Measurements from ENCODE around the gene ARHGDIA.
"Not testable (repeated sequence)": the region's sequence is repeated elsewhere in the genome, so short reads cannot be mapped to it uniquely, and the experiment has no call there.

The ARHGDIA gene

GRCh38 chr17:81870981-81871386, at the start of gene ARHGDIA:
Gene ARHGDIA, minus strand, starts transcription at chr17:81871337. Its CDS starts 1,407 bp downstream, at chr17:81869930.
- DNase-seq = no peak

- peak; percentile 71 for DNase-seq
These were observed 47.9 kb upstream of the ARHGDIA start for GRCh38 chr17:81918832-81919545.

GRCh38 chr17:81918333-81918669, 47.2 kb upstream of the ARHGDIA start:
- not testable (repeated sequence) for DNase-seq

- DNase-seq = peak; percentile 82
These were observed 46.6 kb upstream of the ARHGDIA start, which contains the start of gene SIRT7 for GRCh38 chr17:81917565-81918332. Gene SIRT7, minus strand, starts transcription at chr17:81918176. Its CDS starts 45 bp downstream, at chr17:81918131.

GRCh38 chr17:81916234-81917001, 45.3 kb upstream of the ARHGDIA start:
- peak; percentile 71 for DNase-seq

GRCh38 chr17:81915331-81915730, 44.2 kb upstream of the ARHGDIA start:
- DNase-seq = no peak

- DNase-seq = no peak
These were observed 43.1 kb upstream of the ARHGDIA start for GRCh38 chr17:81914103-81914850.

GRCh38 chr17:81913394-81914102, 42.4 kb upstream of the ARHGDIA start:
- DNase-seq = no peak

- peak; percentile 29 for DNase-seq
These were observed 41.5 kb upstream of the ARHGDIA start for GRCh38 chr17:81912441-81913309.

GRCh38 chr17:81911969-81912368, 40.8 kb upstream of the ARHGDIA start:
- DNase-seq = no peak

GRCh38 chr17:81911277-81911961, 40.3 kb upstream of the ARHGDIA start, which contains the start of gene PCYT2:
Gene PCYT2, minus strand, starts transcription at chr17:81911399. Its CDS starts 44 bp downstream, at chr17:81911355.
- peak; percentile 84 for DNase-seq

GRCh38 chr17:81910840-81911276, 39.7 kb upstream of the ARHGDIA start:
- DNase-seq = no peak

GRCh38 chr17:81909966-81910839, 39.1 kb upstream of the ARHGDIA start:
- peak; percentile 42 for DNase-seq

GRCh38 chr17:81909231-81909630, 38.1 kb upstream of the ARHGDIA start:
- no peak for DNase-seq

GRCh38 chr17:81908793-81909192, 37.7 kb upstream of the ARHGDIA start:
- no peak for DNase-seq

- no peak for DNase-seq
These were observed 36.3 kb upstream of the ARHGDIA start for GRCh38 chr17:81907219-81908145.

- no peak for DNase-seq
These were observed 35.5 kb upstream of the ARHGDIA start for GRCh38 chr17:81906476-81907218.
